Keratinocyte (primary cell): ENCODE data around the gene ACACA. TPM values are rescaled to one million over a fixed set of nuclear protein-coding genes. Genes with fewer than 3 reads are reported as not detected.

Experiments
- DNase-seq: peaks from one replicate; pipeline ENCODE4 v3.0.0-alpha.2; 2011; ENCODE audit warnings: low read depth, missing footprints, low spot score
- FAIRE-seq: peaks from 2 replicates; lab custom pipeline; 2011; peaks lifted over from hg19 to GRCh38; lab: Jason Lieb, UNC
- H2AFZ ChIP-seq: 2 replicates; pipeline ENCODE4 v1.6.0; 2012; ENCODE audit warnings: low read length, control low read depth, inconsistent platforms; ENCODE audit not compliant: control insufficient read depth
- H3K27ac ChIP-seq: 2 replicates; pipeline ENCODE4 v1.5.1; 2011; ENCODE audit warnings: low read length; ENCODE audit not compliant: control insufficient read depth, insufficient read depth
- H3K27me3 ChIP-seq: 3 replicates; pipeline ENCODE4 v1.6.0; 2011; ENCODE audit warnings: low read length; ENCODE audit not compliant: control insufficient read depth, insufficient read depth; ENCODE audit errors: extremely low read depth
- H3K36me3 ChIP-seq, 2 experiments: 2 replicates in 1 of 2; 3 replicates in 1 of 2; pipeline ENCODE4 v1.5.1; 2011; ENCODE audit warnings: low read length in 2 of 2, mild to moderate bottlenecking in 1 of 2; ENCODE audit not compliant: control insufficient read depth in 2 of 2, insufficient read depth in 2 of 2; ENCODE audit errors: extremely low read depth in 1 of 2
- H3K4me1 ChIP-seq: 3 replicates; pipeline ENCODE4 v1.5.1; 2011; ENCODE audit warnings: low read length; ENCODE audit not compliant: control insufficient read depth, insufficient read depth; ENCODE audit errors: extremely low read depth
- H3K4me2 ChIP-seq: 3 replicates; pipeline ENCODE4 v1.6.0; 2011; ENCODE audit warnings: low read depth, low read length; ENCODE audit not compliant: control insufficient read depth, insufficient read depth; ENCODE audit errors: extremely low read depth
- H3K4me3 ChIP-seq, 3 experiments: fragments of 200-600 bp in 1 of 3; sonication (generic) in 1 of 3; 2 replicates in 2 of 3; 3 replicates in 1 of 3; pipeline ENCODE4 v1.5.1; 2011 to 2016; ENCODE audit warnings: low read length in 3 of 3, mild to moderate bottlenecking in 3 of 3, control low read depth in 2 of 3, inconsistent platforms in 1 of 3, low read depth in 1 of 3, mixed read lengths in 1 of 3, mixed run types in 1 of 3, moderate library complexity in 1 of 3; ENCODE audit not compliant: control insufficient read depth in 2 of 3, insufficient read depth in 2 of 3; ENCODE audit errors: extremely low read depth in 1 of 3
- H3K79me2 ChIP-seq: 2 replicates; pipeline ENCODE4 v1.6.0; 2012; ENCODE audit warnings: low read length; ENCODE audit not compliant: control insufficient read depth, insufficient read depth
- H3K9ac ChIP-seq: 3 replicates; pipeline ENCODE4 v1.6.0; 2011; ENCODE audit warnings: low read length; ENCODE audit not compliant: control insufficient read depth, insufficient read depth; ENCODE audit errors: extremely low read depth
- H3K9me1 ChIP-seq: 3 replicates; pipeline ENCODE4 v1.6.0; 2011; ENCODE audit warnings: low read length; ENCODE audit not compliant: control insufficient read depth, insufficient read depth; ENCODE audit errors: extremely low read depth
- H3K9me3 ChIP-seq: 2 replicates; pipeline ENCODE4 v1.5.1; 2012; ENCODE audit warnings: low read depth, low read length; ENCODE audit not compliant: control insufficient read depth
- H4K20me1 ChIP-seq: 3 replicates; pipeline ENCODE4 v1.6.0; 2011; ENCODE audit warnings: low read length; ENCODE audit not compliant: control insufficient read depth, insufficient read depth; ENCODE audit errors: extremely low read depth
- EZH2 ChIP-seq: IDR thresholded peaks from one replicate; pipeline ENCODE4 v1.6.1; 2012; ENCODE audit warnings: inconsistent platforms, mild to moderate bottlenecking, low read length, moderate library complexity
- dilution Hi-C: fragments of 300-500 bp; cut with MboI; formaldehyde crosslinking; loops from one replicate; pipeline ENCODE4 v1.7.0; 2020; ENCODE audit warnings: low sequenced_read_pairs; ENCODE audit not compliant: extremely low pct_ligation_motif_present
- polyA plus RNA-seq, 5 experiments: library from polyadenylated mRNA; depleted of rRNA in 3 of 5; stranded (reverse) in 3 of 5; stranded (forward) in 1 of 5; unstranded in 1 of 5; fragments of >200 nt; gene quantifications; 1 replicate in 1 of 5; 2 replicates in 3 of 5; 3 replicates in 1 of 5; pipeline versions ENCODE4 v1.2.1 to v1.2.3, GENCODE V29; 2011 to 2012; ENCODE audit warnings: missing spikeins in 2 of 5, low read depth in 1 of 5, low replicate concordance in 1 of 5
- TF ChIP-seq, protein P1 (sequence below), 3 experiments: IDR thresholded peaks in 1 of 3; conservative IDR thresholded peaks in 1 of 3; optimal IDR thresholded peaks in 1 of 3; 2 replicates in 2 of 3; 3 replicates in 1 of 3; pipeline versions ENCODE3 to v1.5.1; 2011; ENCODE audit warnings: low read length in 3 of 3, mild to moderate bottlenecking in 3 of 3, moderate library complexity in 2 of 3, control low read depth in 1 of 3, inconsistent platforms in 1 of 3; ENCODE audit not compliant: insufficient read depth in 2 of 3; ENCODE audit errors: extremely low read depth in 1 of 3

The ACACA gene
- polyA plus RNA-seq, 1 donor (not counting 4 experiments of a cell fraction or from before 2014, with no cell fraction given): 85.8 TPM

DNA sequence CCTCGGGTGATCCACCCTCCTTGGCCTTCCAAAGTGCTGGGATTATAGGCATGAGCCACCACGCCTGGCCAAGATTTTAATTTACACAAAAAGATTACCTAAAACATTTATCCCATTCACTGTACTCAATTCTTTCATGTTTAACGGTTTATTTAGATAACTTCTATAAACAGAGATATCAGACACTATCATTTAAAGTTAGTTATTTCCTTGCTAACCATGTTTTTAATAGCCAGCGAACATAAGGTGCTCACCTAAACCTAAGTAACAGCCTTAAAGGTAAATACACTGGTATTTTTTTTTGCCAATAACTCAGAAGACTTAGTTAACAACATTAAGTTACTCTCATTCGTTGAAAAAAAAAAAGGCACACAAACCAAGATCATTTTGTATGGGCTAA, 112.9 kb downstream of the ACACA start:
- FAIRE-seq (no peak), DNase-seq (no peak)
- Histone ChIP-seq H3K9me3 (no peaks in the 10 kb centered on the region), H3K4me3 (no peak overlapping the region), H3K4me2 (no peak overlapping the region), H3K79me2 (peaks cover 58% of the 10 kb centered on the region), H3K36me3 (peaks cover 0 to 6% of the 10 kb centered on the region in 2 experiments), H3K4me1 (peaks cover 7% of the 10 kb centered on the region), H4K20me1 (no peaks in the 10 kb centered on the region), H3K9ac (no peak overlapping the region), H3K27me3 (no peaks in the 10 kb centered on the region), H2AFZ (no peak overlapping the region), H3K27ac (no peak overlapping the region), H3K9me1 (no peaks in the 10 kb centered on the region)
- TF ChIP-seq, protein P1, sequence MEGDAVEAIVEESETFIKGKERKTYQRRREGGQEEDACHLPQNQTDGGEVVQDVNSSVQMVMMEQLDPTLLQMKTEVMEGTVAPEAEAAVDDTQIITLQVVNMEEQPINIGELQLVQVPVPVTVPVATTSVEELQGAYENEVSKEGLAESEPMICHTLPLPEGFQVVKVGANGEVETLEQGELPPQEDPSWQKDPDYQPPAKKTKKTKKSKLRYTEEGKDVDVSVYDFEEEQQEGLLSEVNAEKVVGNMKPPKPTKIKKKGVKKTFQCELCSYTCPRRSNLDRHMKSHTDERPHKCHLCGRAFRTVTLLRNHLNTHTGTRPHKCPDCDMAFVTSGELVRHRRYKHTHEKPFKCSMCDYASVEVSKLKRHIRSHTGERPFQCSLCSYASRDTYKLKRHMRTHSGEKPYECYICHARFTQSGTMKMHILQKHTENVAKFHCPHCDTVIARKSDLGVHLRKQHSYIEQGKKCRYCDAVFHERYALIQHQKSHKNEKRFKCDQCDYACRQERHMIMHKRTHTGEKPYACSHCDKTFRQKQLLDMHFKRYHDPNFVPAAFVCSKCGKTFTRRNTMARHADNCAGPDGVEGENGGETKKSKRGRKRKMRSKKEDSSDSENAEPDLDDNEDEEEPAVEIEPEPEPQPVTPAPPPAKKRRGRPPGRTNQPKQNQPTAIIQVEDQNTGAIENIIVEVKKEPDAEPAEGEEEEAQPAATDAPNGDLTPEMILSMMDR (optimal IDR thresholded peaks at IDR 0.05 in 1 of 3, IDR thresholded peaks at IDR 0.05 in 1 of 3, conservative IDR thresholded peaks at IDR 0.05 in 1 of 3; ENCODE audit: extremely low read depth in 1 of 3, insufficient read depth in 2 of 3, low read length in 3 of 3): no peak
- no peak for TF ChIP-seq EZH2
- dilution Hi-C loops: no loop called here

GRCh38 chr17:37292429-37293139, 114.1 kb downstream of the ACACA start:
- Histone ChIP-seq H3K4me2 (no peak overlapping the region), H3K27me3 (no peaks in the 10 kb centered on the region), H3K4me1 (no peaks in the 10 kb centered on the region), H2AFZ (no peak overlapping the region), H3K9ac (no peak overlapping the region), H3K27ac (no peak overlapping the region), H3K9me1 (no peaks in the 10 kb centered on the region), H4K20me1 (no peaks in the 10 kb centered on the region), H3K4me3 (no peak overlapping the region), H3K79me2 (peaks cover 54% of the 10 kb centered on the region), H3K9me3 (no peaks in the 10 kb centered on the region), H3K36me3 (peaks cover 0 to 6% of the 10 kb centered on the region in 2 experiments)
- dilution Hi-C loops: no loop called here
- DNase-seq (no peak), FAIRE-seq (no peak)
- TF ChIP-seq EZH2: no peak
- TF ChIP-seq, protein P1 (optimal IDR thresholded peaks at IDR 0.05 in 1 of 3, IDR thresholded peaks at IDR 0.05 in 1 of 3, conservative IDR thresholded peaks at IDR 0.05 in 1 of 3; ENCODE audit: extremely low read depth in 1 of 3, insufficient read depth in 2 of 3, low read length in 3 of 3): no peak
